Endothelial cell of umbilical vein (primary cell): ENCODE results near the gene HMGCS1.

ENCODE experiments used
- EZH2 ChIP-seq: IDR thresholded peaks from 2 replicates; pipeline ENCODE4 v1.6.1; 2012; ENCODE audit warnings: borderline replicate concordance, low read depth, mild to moderate bottlenecking, moderate library complexity, low read length, inconsistent platforms; ENCODE audit not compliant: severe bottlenecking
- FOS ChIP-seq: IDR thresholded peaks from 2 replicates; pipeline ENCODE4 v1.6.1; 2011; ENCODE audit warnings: mild to moderate bottlenecking, low read length, moderate library complexity, borderline replicate concordance; ENCODE audit not compliant: insufficient read depth
- MYC ChIP-seq: IDR thresholded peaks from one replicate; pipeline ENCODE4 v1.6.1; 2011; ENCODE audit warnings: mild to moderate bottlenecking, low read depth, low read length
- POLR2A ChIP-seq: IDR thresholded peaks from 2 replicates; pipeline ENCODE4 v1.6.1; 2012; ENCODE audit warnings: low read depth, mild to moderate bottlenecking, control low read depth, low read length
- POLR2AphosphoS5 ChIP-seq: IDR thresholded peaks from 2 replicates; pipeline ENCODE4 v1.6.1; 2012; ENCODE audit warnings: low read depth, mild to moderate bottlenecking, control low read depth, low read length, moderate library complexity; ENCODE audit not compliant: insufficient read depth
- TF ChIP-seq, protein P1 (sequence below), 2 donors: IDR thresholded peaks; 1 replicate in 1 of 2; 2 replicates in 1 of 2; pipeline ENCODE4 v1.5.1; 2011; ENCODE audit warnings: low read length in 2 of 2, mild to moderate bottlenecking in 2 of 2, moderate library complexity in 2 of 2, control low read depth in 1 of 2, inconsistent platforms in 1 of 2, low read depth in 1 of 2; ENCODE audit not compliant: insufficient read depth in 1 of 2; ENCODE audit errors: extremely low read depth in 1 of 2
- TF ChIP-seq, protein P2 (sequence below): IDR thresholded peaks from 2 replicates; pipeline ENCODE4 v1.6.1; 2011; ENCODE audit not compliant: insufficient read depth, insufficient read length

DNA sequence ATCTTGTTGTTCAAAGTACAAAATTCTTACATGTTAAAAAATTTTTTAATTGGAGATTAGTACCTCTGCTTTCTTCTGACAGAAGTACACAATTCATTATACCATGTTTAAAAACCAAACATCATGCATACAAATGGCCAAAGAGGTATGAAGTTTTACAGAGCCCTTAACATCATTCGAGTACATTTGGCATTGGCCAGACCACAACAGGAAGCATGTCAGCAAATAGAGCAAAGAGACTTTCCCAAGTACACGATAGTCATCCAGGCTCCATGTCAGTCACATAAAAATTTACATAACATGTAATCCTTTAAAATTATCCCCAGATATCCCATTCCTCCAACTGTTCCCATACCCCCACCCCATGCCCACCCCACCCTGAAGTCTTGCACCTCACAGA lies 22.5 kb downstream of the HMGCS1 start:
- TF ChIP-seq, protein P1, sequence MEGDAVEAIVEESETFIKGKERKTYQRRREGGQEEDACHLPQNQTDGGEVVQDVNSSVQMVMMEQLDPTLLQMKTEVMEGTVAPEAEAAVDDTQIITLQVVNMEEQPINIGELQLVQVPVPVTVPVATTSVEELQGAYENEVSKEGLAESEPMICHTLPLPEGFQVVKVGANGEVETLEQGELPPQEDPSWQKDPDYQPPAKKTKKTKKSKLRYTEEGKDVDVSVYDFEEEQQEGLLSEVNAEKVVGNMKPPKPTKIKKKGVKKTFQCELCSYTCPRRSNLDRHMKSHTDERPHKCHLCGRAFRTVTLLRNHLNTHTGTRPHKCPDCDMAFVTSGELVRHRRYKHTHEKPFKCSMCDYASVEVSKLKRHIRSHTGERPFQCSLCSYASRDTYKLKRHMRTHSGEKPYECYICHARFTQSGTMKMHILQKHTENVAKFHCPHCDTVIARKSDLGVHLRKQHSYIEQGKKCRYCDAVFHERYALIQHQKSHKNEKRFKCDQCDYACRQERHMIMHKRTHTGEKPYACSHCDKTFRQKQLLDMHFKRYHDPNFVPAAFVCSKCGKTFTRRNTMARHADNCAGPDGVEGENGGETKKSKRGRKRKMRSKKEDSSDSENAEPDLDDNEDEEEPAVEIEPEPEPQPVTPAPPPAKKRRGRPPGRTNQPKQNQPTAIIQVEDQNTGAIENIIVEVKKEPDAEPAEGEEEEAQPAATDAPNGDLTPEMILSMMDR (IDR thresholded peaks at IDR 0.05; ENCODE audit: extremely low read depth in 1 of 2, insufficient read depth in 1 of 2, low read depth in 1 of 2, low read length in 2 of 2): no peak
- TF ChIP-seq POLR2AphosphoS5 (no peak), POLR2A (no peak), EZH2 (no peak), MYC (no peak), FOS (no peak)
- TF ChIP-seq, protein P2, sequence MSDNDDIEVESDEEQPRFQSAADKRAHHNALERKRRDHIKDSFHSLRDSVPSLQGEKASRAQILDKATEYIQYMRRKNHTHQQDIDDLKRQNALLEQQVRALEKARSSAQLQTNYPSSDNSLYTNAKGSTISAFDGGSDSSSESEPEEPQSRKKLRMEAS: no peak
